Spleen (tissue), 7 donors: ENCODE data around the gene SENP3.

ENCODE experiments used
- POLR2AphosphoS5 ChIP-seq, 3 donors: sonication (generic); formaldehyde crosslinking; IDR thresholded peaks; one replicate each; pipeline ENCODE4 v1.5.1; 2017; ENCODE audit warnings: antibody characterized with exemption in 3 of 3
- TF ChIP-seq, protein P1 (sequence below), 11 experiments: fragments of 200-600 bp in 7 of 11; fragments of 450-650 bp in 4 of 11; sonication (generic) in 4 of 11; IDR thresholded peaks in 8 of 11; conservative IDR thresholded peaks in 3 of 11; 1 replicate in 7 of 11; 2 replicates in 4 of 11; pipeline versions ENCODE4 v1.4.0 to v1.8.0; 2016 to 2021; ENCODE audit warnings: antibody characterized with exemption in 11 of 11, inconsistent platforms in 4 of 11, mild to moderate bottlenecking in 1 of 11
- donor health status: DM: no; HTN: no; CAD: no; lungs with moderate emphysema.
- donor health status: DM: no; HTN: no; CAD: no.
- donor health status: DM: no; HTN: no; CAD: no.

GRCh38 chr17:7513850-7514419, 47.8 kb upstream of the SENP3 start:
- TF ChIP-seq, protein P1, sequence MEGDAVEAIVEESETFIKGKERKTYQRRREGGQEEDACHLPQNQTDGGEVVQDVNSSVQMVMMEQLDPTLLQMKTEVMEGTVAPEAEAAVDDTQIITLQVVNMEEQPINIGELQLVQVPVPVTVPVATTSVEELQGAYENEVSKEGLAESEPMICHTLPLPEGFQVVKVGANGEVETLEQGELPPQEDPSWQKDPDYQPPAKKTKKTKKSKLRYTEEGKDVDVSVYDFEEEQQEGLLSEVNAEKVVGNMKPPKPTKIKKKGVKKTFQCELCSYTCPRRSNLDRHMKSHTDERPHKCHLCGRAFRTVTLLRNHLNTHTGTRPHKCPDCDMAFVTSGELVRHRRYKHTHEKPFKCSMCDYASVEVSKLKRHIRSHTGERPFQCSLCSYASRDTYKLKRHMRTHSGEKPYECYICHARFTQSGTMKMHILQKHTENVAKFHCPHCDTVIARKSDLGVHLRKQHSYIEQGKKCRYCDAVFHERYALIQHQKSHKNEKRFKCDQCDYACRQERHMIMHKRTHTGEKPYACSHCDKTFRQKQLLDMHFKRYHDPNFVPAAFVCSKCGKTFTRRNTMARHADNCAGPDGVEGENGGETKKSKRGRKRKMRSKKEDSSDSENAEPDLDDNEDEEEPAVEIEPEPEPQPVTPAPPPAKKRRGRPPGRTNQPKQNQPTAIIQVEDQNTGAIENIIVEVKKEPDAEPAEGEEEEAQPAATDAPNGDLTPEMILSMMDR (IDR thresholded peaks at IDR 0.05 in 8 of 11, conservative IDR thresholded peaks at IDR 0.05 in 3 of 11): no peak
- TF ChIP-seq POLR2AphosphoS5 (IDR thresholded peaks at IDR 0.05): peak in 1 of 3 donors; percentile 36
